Neutrophil (primary cell): ENCODE data around the gene LAD1.

Experiments
- H3K27ac ChIP-seq: fragments of 200-600 bp; sonication (generic); 2 replicates; pipeline ENCODE4 v1.5.1; 2016; ENCODE audit warnings: mild to moderate bottlenecking, moderate library complexity
- H3K27me3 ChIP-seq: fragments of 200-600 bp; sonication (generic); 2 replicates; pipeline ENCODE4 v1.6.0; 2016; ENCODE audit warnings: mild to moderate bottlenecking
- H3K36me3 ChIP-seq: fragments of 200-600 bp; sonication (generic); 2 replicates; pipeline ENCODE4 v1.5.1; 2017
- H3K4me1 ChIP-seq, 2 experiments: fragments of 200-600 bp in 1 of 2; sonication (generic) in 1 of 2; 1 replicate in 1 of 2; 2 replicates in 1 of 2; pipeline versions ENCODE4 v1.5.1 to v1.6.1; 2013 to 2016; ENCODE audit warnings: low read depth in 1 of 2, low read length in 1 of 2, mild to moderate bottlenecking in 1 of 2, moderate library complexity in 1 of 2; ENCODE audit not compliant: control insufficient read depth in 1 of 2, insufficient read depth in 1 of 2
- H3K4me3 ChIP-seq, 2 experiments: fragments of 200-600 bp in 1 of 2; sonication (generic) in 1 of 2; 1 replicate in 1 of 2; 2 replicates in 1 of 2; pipeline ENCODE4 v1.5.1; 2013 to 2016; ENCODE audit warnings: low read depth in 1 of 2, low read length in 1 of 2, mild to moderate bottlenecking in 1 of 2, moderate library complexity in 1 of 2
- H3K9me3 ChIP-seq: fragments of 200-600 bp; sonication (generic); 2 replicates; pipeline ENCODE4 v1.5.1; 2016
- TF ChIP-seq, protein P1 (sequence below): fragments of 200-600 bp; sonication (generic); IDR thresholded peaks from 2 replicates; pipeline ENCODE4 v1.5.1; 2016; ENCODE audit warnings: antibody characterized with exemption

The LAD1 gene

GRCh38 chr1:201360486-201360885 is 38.6 kb downstream of the LAD1 start:
- Histone ChIP-seq H3K27ac (no peak overlapping the region), H3K27me3 (peaks cover 13% of the 10 kb centered on the region), H3K4me3 (no peak overlapping the region), H3K4me1 (no peaks in the 10 kb centered on the region), H3K9me3 (no peaks in the 10 kb centered on the region), H3K36me3 (no peaks in the 10 kb centered on the region)
- TF ChIP-seq, protein P1, sequence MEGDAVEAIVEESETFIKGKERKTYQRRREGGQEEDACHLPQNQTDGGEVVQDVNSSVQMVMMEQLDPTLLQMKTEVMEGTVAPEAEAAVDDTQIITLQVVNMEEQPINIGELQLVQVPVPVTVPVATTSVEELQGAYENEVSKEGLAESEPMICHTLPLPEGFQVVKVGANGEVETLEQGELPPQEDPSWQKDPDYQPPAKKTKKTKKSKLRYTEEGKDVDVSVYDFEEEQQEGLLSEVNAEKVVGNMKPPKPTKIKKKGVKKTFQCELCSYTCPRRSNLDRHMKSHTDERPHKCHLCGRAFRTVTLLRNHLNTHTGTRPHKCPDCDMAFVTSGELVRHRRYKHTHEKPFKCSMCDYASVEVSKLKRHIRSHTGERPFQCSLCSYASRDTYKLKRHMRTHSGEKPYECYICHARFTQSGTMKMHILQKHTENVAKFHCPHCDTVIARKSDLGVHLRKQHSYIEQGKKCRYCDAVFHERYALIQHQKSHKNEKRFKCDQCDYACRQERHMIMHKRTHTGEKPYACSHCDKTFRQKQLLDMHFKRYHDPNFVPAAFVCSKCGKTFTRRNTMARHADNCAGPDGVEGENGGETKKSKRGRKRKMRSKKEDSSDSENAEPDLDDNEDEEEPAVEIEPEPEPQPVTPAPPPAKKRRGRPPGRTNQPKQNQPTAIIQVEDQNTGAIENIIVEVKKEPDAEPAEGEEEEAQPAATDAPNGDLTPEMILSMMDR: no peak

- Histone ChIP-seq H3K4me1 (no peaks in the 10 kb centered on the region), H3K36me3 (no peaks in the 10 kb centered on the region), H3K27ac (no peak overlapping the region), H3K27me3 (peaks cover 13% of the 10 kb centered on the region), H3K4me3 (no peak overlapping the region), H3K9me3 (no peaks in the 10 kb centered on the region)
- TF ChIP-seq, protein P1: no peak
Measured at GRCh38 chr1:201359873-201360210, 39.3 kb downstream of the LAD1 start.

GRCh38 chr1:201359031-201359872 is 39.9 kb downstream of the LAD1 start:
- H3K4me1 ChIP-seq: no peaks in the 10 kb centered on the region
- TF ChIP-seq, protein P1: no peak

GRCh38 chr1:201358596-201358995 is 40.5 kb downstream of the LAD1 start:
- H3K4me3 ChIP-seq: no peak overlapping the region
- no peak overlapping the region for H3K27ac ChIP-seq
- H3K36me3 ChIP-seq: no peaks in the 10 kb centered on the region
- no peaks in the 10 kb centered on the region for H3K9me3 ChIP-seq
- TF ChIP-seq, protein P1: no peak
- H3K4me1 ChIP-seq: no peaks in the 10 kb centered on the region
- H3K27me3 ChIP-seq: peaks cover 12% of the 10 kb centered on the region

More at GRCh38 chr1:201359031-201359872, 39.9 kb downstream of the LAD1 start:
- no peak overlapping the region for H3K4me3 ChIP-seq
- no peaks in the 10 kb centered on the region for H3K36me3 ChIP-seq
- no peak overlapping the region for H3K27ac ChIP-seq
- H3K27me3 ChIP-seq: peaks cover 13% of the 10 kb centered on the region
- no peaks in the 10 kb centered on the region for H3K9me3 ChIP-seq

DNA sequence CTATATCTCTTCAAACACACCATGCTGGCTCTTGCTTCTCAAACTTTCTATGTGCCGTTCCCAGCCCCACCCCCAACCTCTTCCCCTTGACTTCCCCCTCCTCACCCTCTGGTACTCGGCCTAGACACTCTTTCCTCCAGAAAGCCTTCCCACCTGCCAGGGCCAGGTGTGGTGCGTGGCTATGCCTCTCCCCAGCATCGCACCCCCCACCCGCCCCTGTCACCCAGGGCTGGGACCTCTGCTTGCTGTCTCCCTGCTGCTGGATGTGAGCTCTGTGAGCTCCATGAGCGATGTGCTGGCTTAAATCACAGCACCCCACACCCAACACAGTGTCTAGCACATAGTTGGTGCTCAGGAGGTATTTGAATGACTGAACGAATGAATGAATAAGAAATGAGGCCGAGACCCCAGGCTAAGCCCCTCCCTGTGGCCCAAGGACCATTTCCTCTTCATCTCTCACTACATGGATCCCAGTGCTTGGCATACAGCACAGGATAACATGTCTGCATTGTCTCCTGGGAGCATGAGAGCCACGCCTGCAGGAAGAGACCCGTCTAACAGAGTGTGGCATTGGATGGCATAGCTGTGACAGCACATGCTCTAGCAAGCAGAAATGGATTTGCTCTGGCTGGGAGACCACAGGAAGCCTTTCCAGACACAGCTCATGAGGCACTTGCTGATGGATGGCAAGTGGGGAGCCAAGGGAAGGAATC is 41.3 kb downstream of the LAD1 start:
- no peak overlapping the region for H3K27ac ChIP-seq
- TF ChIP-seq, protein P1: no peak
- H3K36me3 ChIP-seq: no peaks in the 10 kb centered on the region
- H3K9me3 ChIP-seq: no peaks in the 10 kb centered on the region
- H3K4me1 ChIP-seq: no peaks in the 10 kb centered on the region
- H3K27me3 ChIP-seq: peaks cover 12% of the 10 kb centered on the region
- no peak overlapping the region for H3K4me3 ChIP-seq
